Suppressor macrophage (primary cell): ENCODE measurements around the gene PMPCA.

Experiments used
- DNase-seq, 4 experiments: peaks; one replicate each; pipeline ENCODE4 v3.0.0-alpha.2; 2020 to 2022

Gene PMPCA

GRCh38 chr9:136437430-136437829 lies 27.0 kb downstream of the PMPCA start:
- DNase-seq: no peak

GRCh38 chr9:136437839-136438547 lies 27.5 kb downstream of the PMPCA start:
- no peak for DNase-seq

- peak; percentile 20 to 58 (median 42) for DNase-seq
These were observed 28.4 kb downstream of the PMPCA start for GRCh38 chr9:136438548-136439480.

GRCh38 chr9:136439481-136440408 lies 29.3 kb downstream of the PMPCA start, which contains the start of gene INPP5E:
Gene INPP5E, minus strand, starts transcription at chr9:136439845. Its CDS starts 426 bp downstream, at chr9:136439419.
- DNase-seq: peak; percentile 74 to 93 (median 88)

GRCh38 chr9:136441191-136441680 lies 30.8 kb downstream of the PMPCA start:
- DNase-seq: no peak

GRCh38 chr9:136441681-136442245 lies 31.3 kb downstream of the PMPCA start:
- no peak for DNase-seq

- DNase-seq: no peak
These were observed 31.8 kb downstream of the PMPCA start for GRCh38 chr9:136442265-136442664.

- DNase-seq: no peak
These were observed 32.6 kb downstream of the PMPCA start for GRCh38 chr9:136443087-136443486.

- DNase-seq: no peak
These were observed 33.2 kb downstream of the PMPCA start for GRCh38 chr9:136443687-136444086.

GRCh38 chr9:136444102-136444501 lies 33.6 kb downstream of the PMPCA start:
- DNase-seq: no peak

- no peak for DNase-seq
These were observed 35.3 kb downstream of the PMPCA start for GRCh38 chr9:136445799-136446198.

- DNase-seq: no peak
These were observed 36.8 kb downstream of the PMPCA start for GRCh38 chr9:136447173-136447778.

GRCh38 chr9:136448655-136449054 lies 38.2 kb downstream of the PMPCA start:
- DNase-seq: no peak

- DNase-seq: no peak
These were observed 40.9 kb downstream of the PMPCA start for GRCh38 chr9:136451221-136451877.

GRCh38 chr9:136453326-136453725 lies 42.9 kb downstream of the PMPCA start:
- no peak for DNase-seq

- DNase-seq: no peak
These were observed 43.8 kb downstream of the PMPCA start for GRCh38 chr9:136454026-136454796.

GRCh38 chr9:136455043-136456002 lies 44.9 kb downstream of the PMPCA start:
- DNase-seq: no peak

GRCh38 chr9:136456258-136456657 lies 45.8 kb downstream of the PMPCA start:
- DNase-seq: no peak

- no peak for DNase-seq
These were observed 46.9 kb downstream of the PMPCA start for GRCh38 chr9:136457326-136457725.
